ENCODE measurements around the gene FBXW7. TPM values are rescaled to one million over a fixed set of nuclear protein-coding genes. Genes with fewer than 3 reads are reported as not detected.

The FBXW7 gene
- total and polyA plus RNA-seq, 5 donors = 14.8 to 52.2 (median 47.3) TPM

DNA sequence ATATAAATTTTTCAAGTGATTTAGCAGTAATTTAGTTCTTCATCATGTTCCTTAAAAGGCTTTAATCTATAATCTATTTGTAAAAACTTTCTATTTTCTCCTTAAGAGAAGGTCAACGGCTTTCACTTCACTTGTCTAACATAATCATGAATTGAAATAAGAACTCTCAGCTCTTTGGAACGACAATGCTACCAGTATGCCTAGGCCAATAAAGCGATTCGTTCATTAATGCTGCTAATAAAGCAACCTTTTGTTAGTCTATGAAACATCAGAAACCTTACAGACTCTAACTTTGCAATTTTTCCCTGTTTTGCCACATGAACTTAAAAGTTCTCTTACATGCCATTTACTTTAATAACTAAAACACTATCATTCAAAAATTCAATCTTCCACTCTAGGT is 47.6 kb downstream of the FBXW7 start:
- ATAC-seq (no peak), DNase-seq (no peak)
- no peaks in the 10 kb centered on the region for H3K4me1 ChIP-seq (ENCODE audit: control insufficient read depth, insufficient read depth, low read length)
- H3K27ac ChIP-seq (ENCODE audit: low read length) = no peak overlapping the region
- intact Hi-C loops (cut with DNase I) = no loop called here
- H3K27me3 ChIP-seq (ENCODE audit: control insufficient read depth, insufficient read depth) = no peaks in the 10 kb centered on the region
- no peak overlapping the region for H3K4me3 ChIP-seq (ENCODE audit: low read length)
- WGBS = 88% methylated on average over 4 of the region's 4 CpGs
- H3K9me3 ChIP-seq (ENCODE audit: control insufficient read depth, low read length) = no peaks in the 10 kb centered on the region

GRCh38 chr4:152486429-152487389 is 49.2 kb downstream of the FBXW7 start:
- no peak overlapping the region for H3K4me3 ChIP-seq (ENCODE audit: low read length)
- intact Hi-C loops (cut with DNase I) = no loop called here
- 77% methylated on average over 7 of the region's 7 CpGs for WGBS
- no peak for ATAC-seq
- H3K9me3 ChIP-seq (ENCODE audit: control insufficient read depth, low read length) = no peaks in the 10 kb centered on the region
- no peak overlapping the region for H3K27ac ChIP-seq (ENCODE audit: low read length)
- no peaks in the 10 kb centered on the region for H3K4me1 ChIP-seq (ENCODE audit: control insufficient read depth, insufficient read depth, low read length)
- DNase-seq = no peak
- H3K27me3 ChIP-seq (ENCODE audit: control insufficient read depth, insufficient read depth) = no peaks in the 10 kb centered on the region

- no peaks in the 10 kb centered on the region for H3K27me3 ChIP-seq (ENCODE audit: control insufficient read depth, insufficient read depth)
- 91% methylated on average over 6 of the region's 6 CpGs for WGBS
- H3K27ac ChIP-seq (ENCODE audit: low read length) = no peak overlapping the region
- DNase-seq = no peak
- H3K4me1 ChIP-seq (ENCODE audit: control insufficient read depth, insufficient read depth, low read length) = no peaks in the 10 kb centered on the region
- H3K4me3 ChIP-seq (ENCODE audit: low read length) = no peak overlapping the region
- intact Hi-C loops (cut with DNase I) = no loop called here
- H3K9me3 ChIP-seq (ENCODE audit: control insufficient read depth, low read length) = no peaks in the 10 kb centered on the region
- ATAC-seq = no peak
Measured at GRCh38 chr4:152485726-152486276, 50.1 kb downstream of the FBXW7 start.

DNA sequence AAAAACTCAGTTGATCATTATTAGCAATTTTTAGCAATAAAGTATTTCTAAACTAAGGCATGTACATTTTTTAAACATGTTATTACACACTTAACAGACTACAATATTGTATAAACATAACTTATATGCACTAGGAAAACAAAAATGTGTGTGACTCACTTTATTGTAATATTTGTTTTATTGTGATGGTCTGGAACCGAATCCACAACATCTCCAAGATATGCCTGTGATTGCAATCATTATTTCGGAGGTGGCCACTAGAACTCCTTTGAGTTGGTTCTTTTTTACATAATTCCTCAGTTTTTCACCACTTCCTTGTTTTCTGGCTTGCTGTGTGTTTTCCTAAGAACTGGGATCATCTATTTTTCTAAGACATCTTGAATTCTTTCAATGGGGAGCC is 53.7 kb downstream of the FBXW7 start:
- ATAC-seq (no peak), DNase-seq (no peak)
- Histone ChIP-seq H3K27ac (ENCODE audit: low read length) (no peak overlapping the region), H3K9me3 (ENCODE audit: control insufficient read depth, low read length) (no peaks in the 10 kb centered on the region), H3K4me1 (ENCODE audit: control insufficient read depth, insufficient read depth, low read length) (no peaks in the 10 kb centered on the region), H3K4me3 (ENCODE audit: low read length) (no peak overlapping the region), H3K27me3 (ENCODE audit: control insufficient read depth, insufficient read depth) (no peaks in the 10 kb centered on the region)
- intact Hi-C loops (cut with DNase I) = no loop called here
- WGBS = 94% methylated on average over 2 of the region's 2 CpGs

GRCh38 chr4:152480901-152481300 is 55.0 kb downstream of the FBXW7 start:
- no peak for DNase-seq
- ATAC-seq = no peak
- H3K9me3 ChIP-seq (ENCODE audit: control insufficient read depth, low read length) = no peaks in the 10 kb centered on the region
- H3K4me3 ChIP-seq (ENCODE audit: low read length) = no peak overlapping the region
- no peak overlapping the region for H3K27ac ChIP-seq (ENCODE audit: low read length)
- intact Hi-C loops (cut with DNase I) = no loop called here
- WGBS = 98% methylated on average over 2 of the region's 2 CpGs
- H3K27me3 ChIP-seq (ENCODE audit: control insufficient read depth, insufficient read depth) = no peaks in the 10 kb centered on the region
- H3K4me1 ChIP-seq (ENCODE audit: control insufficient read depth, insufficient read depth, low read length) = no peaks in the 10 kb centered on the region

- no peak for DNase-seq
Measured at GRCh38 chr4:152480326-152480725, 55.6 kb downstream of the FBXW7 start.

GRCh38 chr4:152479428-152480026 is 56.4 kb downstream of the FBXW7 start:
- 75% methylated on average over 5 of the region's 5 CpGs for WGBS

More at GRCh38 chr4:152480326-152480725, 55.6 kb downstream of the FBXW7 start:
- intact Hi-C loops (cut with DNase I) = no loop called here
- Histone ChIP-seq H3K4me3 (ENCODE audit: low read length) (no peak overlapping the region), H3K27ac (ENCODE audit: low read length) (no peak overlapping the region), H3K4me1 (ENCODE audit: control insufficient read depth, insufficient read depth, low read length) (no peaks in the 10 kb centered on the region), H3K27me3 (ENCODE audit: control insufficient read depth, insufficient read depth) (no peaks in the 10 kb centered on the region), H3K9me3 (ENCODE audit: control insufficient read depth, low read length) (no peaks in the 10 kb centered on the region)
- ATAC-seq = no peak

GRCh38 chr4:152478461-152479237 is 57.2 kb downstream of the FBXW7 start:
- no peak for DNase-seq
- intact Hi-C loops (cut with DNase I) = no loop called here
- ATAC-seq = no peak
- WGBS = 70% methylated on average over 3 of the region's 3 CpGs
- H3K4me3 ChIP-seq (ENCODE audit: low read length) = no peak overlapping the region
- H3K27ac ChIP-seq (ENCODE audit: low read length) = no peak overlapping the region
- H3K27me3 ChIP-seq (ENCODE audit: control insufficient read depth, insufficient read depth) = no peaks in the 10 kb centered on the region
- H3K4me1 ChIP-seq (ENCODE audit: control insufficient read depth, insufficient read depth, low read length) = no peaks in the 10 kb centered on the region
- no peaks in the 10 kb centered on the region for H3K9me3 ChIP-seq (ENCODE audit: control insufficient read depth, low read length)

More at GRCh38 chr4:152479428-152480026, 56.4 kb downstream of the FBXW7 start:
- Histone ChIP-seq H3K4me1 (ENCODE audit: control insufficient read depth, insufficient read depth, low read length) (no peaks in the 10 kb centered on the region), H3K27me3 (ENCODE audit: control insufficient read depth, insufficient read depth) (no peaks in the 10 kb centered on the region), H3K27ac (ENCODE audit: low read length) (no peak overlapping the region), H3K4me3 (ENCODE audit: low read length) (no peak overlapping the region), H3K9me3 (ENCODE audit: control insufficient read depth, low read length) (no peaks in the 10 kb centered on the region)
- intact Hi-C loops (cut with DNase I) = no loop called here
- ATAC-seq (peak; percentile 70 to 96), DNase-seq (no peak)

- H3K4me1 ChIP-seq (ENCODE audit: control insufficient read depth, insufficient read depth, low read length) = no peaks in the 10 kb centered on the region
- no peak overlapping the region for H3K4me3 ChIP-seq (ENCODE audit: low read length)
- H3K27me3 ChIP-seq (ENCODE audit: control insufficient read depth, insufficient read depth) = no peaks in the 10 kb centered on the region
- no peak overlapping the region for H3K27ac ChIP-seq (ENCODE audit: low read length)
- DNase-seq (no peak), ATAC-seq (no peak)
- WGBS = 88% methylated on average over 2 of the region's 2 CpGs
- H3K9me3 ChIP-seq (ENCODE audit: control insufficient read depth, low read length) = no peaks in the 10 kb centered on the region
- intact Hi-C loops (cut with DNase I) = no loop called here
Measured at GRCh38 chr4:152476796-152477195, 59.1 kb downstream of the FBXW7 start.

DNA sequence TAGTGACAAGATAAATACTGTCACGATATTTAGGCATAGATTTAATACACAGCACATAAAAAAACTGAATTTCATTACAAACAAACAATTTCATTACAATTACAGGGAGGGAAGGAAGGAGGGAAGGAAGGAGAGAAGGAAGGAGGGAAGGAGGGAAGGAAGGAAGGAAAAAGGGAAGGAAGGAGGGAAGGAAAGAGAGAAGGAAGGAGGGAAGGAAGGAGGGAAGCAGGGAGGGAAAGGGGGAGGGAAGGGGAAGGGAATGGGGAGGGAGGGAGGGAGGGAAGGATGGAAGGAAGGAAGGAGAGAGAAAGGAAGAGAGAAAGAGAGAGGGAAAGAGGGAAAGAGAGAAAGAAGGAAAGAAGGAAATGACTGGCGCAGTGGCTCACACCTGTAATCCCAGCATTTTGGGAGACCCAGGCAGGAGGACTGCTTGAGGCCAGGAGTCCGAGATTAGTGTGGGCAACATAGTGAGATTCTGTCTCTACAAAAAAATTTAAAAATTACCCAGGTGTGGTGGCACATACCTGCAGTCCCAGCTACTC is 64.6 kb downstream of the FBXW7 start:
- Histone ChIP-seq H3K27ac (ENCODE audit: low read length) (no peak overlapping the region), H3K27me3 (ENCODE audit: control insufficient read depth, insufficient read depth) (no peaks in the 10 kb centered on the region), H3K4me3 (ENCODE audit: low read length) (no peak overlapping the region), H3K9me3 (ENCODE audit: control insufficient read depth, low read length) (no peaks in the 10 kb centered on the region), H3K4me1 (ENCODE audit: control insufficient read depth, insufficient read depth, low read length) (peaks cover 1% of the 10 kb centered on the region)
- ATAC-seq (no peak), DNase-seq (no peak)
- intact Hi-C loops (cut with DNase I) = no loop called here
- 97% methylated on average over 3 of the region's 3 CpGs for WGBS
